GM18858 (cell line): Measurements from ENCODE around the gene ZNF112.
"Not testable (repeated sequence)": the region's sequence is repeated elsewhere in the genome, so short reads cannot be mapped to it uniquely, and the experiment has no call there.

ENCODE experiments used
- ATAC-seq: cut with Tn5 transposase; IDR thresholded peaks from one replicate; pipeline ENCODE4 v1.9.1; 2021; ENCODE audit not compliant: unreplicated experiment

The ZNF112 gene

GRCh38 chr19:44356383-44357111 lies at the start of gene ZNF112:
Gene ZNF112 (minus strand): TSS chr19:44356680. CDS start chr19:44340539, 16,141 bp downstream.
- ATAC-seq = no peak

- ATAC-seq = no peak
Measured at GRCh38 chr19:44401139-44402115, 44.9 kb upstream of the ZNF112 start, which contains the start of gene ZNF285. Gene ZNF285 (minus strand): TSS chr19:44401608. CDS start chr19:44397213, 4,395 bp downstream.

GRCh38 chr19:44389268-44389667 lies 32.8 kb upstream of the ZNF112 start:
- ATAC-seq = not testable (repeated sequence)

- ATAC-seq = no peak
Measured at GRCh38 chr19:44374789-44375188, 18.3 kb upstream of the ZNF112 start.

GRCh38 chr19:44371815-44372480 lies 15.5 kb upstream of the ZNF112 start:
- ATAC-seq = no peak

GRCh38 chr19:44367024-44367423 lies 10.5 kb upstream of the ZNF112 start:
- no peak for ATAC-seq

- no peak for ATAC-seq
Measured at GRCh38 chr19:44346556-44346955, 9.9 kb downstream of the ZNF112 start.

- no peak for ATAC-seq
Measured at GRCh38 chr19:44345959-44346358, 10.5 kb downstream of the ZNF112 start.

- no peak for ATAC-seq
Measured at GRCh38 chr19:44344255-44344654, 12.2 kb downstream of the ZNF112 start.

- ATAC-seq = no peak
Measured at GRCh38 chr19:44341794-44342193, 14.7 kb downstream of the ZNF112 start.

GRCh38 chr19:44334639-44335038 lies 21.8 kb downstream of the ZNF112 start:
- not testable (repeated sequence) for ATAC-seq

- no peak for ATAC-seq
Measured at GRCh38 chr19:44332145-44332544, 24.3 kb downstream of the ZNF112 start.

GRCh38 chr19:44315883-44316282 lies 40.6 kb downstream of the ZNF112 start:
- ATAC-seq = no peak

GRCh38 chr19:44313231-44313630 lies 43.2 kb downstream of the ZNF112 start:
- ATAC-seq = no peak

- ATAC-seq = no peak
Measured at GRCh38 chr19:44308011-44308410, 48.5 kb downstream of the ZNF112 start.

- no peak for ATAC-seq
Measured at GRCh38 chr19:44306283-44306682, 50.2 kb downstream of the ZNF112 start.

GRCh38 chr19:44305457-44305856 lies 51.0 kb downstream of the ZNF112 start:
- no peak for ATAC-seq

- ATAC-seq = peak; percentile 85
Measured at GRCh38 chr19:44304659-44305193, 51.8 kb downstream of the ZNF112 start, which contains the start of gene ZNF235. Gene ZNF235 (minus strand): TSS chr19:44305025. CDS start chr19:44303404, 1,621 bp downstream.

GRCh38 chr19:44303976-44304568 lies 52.4 kb downstream of the ZNF112 start:
- ATAC-seq = no peak

GRCh38 chr19:44303320-44303719 lies 53.2 kb downstream of the ZNF112 start:
- ATAC-seq = no peak
